H9 (cell line): ENCODE data around the gene GALNT2. TPM values are rescaled to one million over a fixed set of nuclear protein-coding genes. Genes with fewer than 3 reads are reported as not detected.

Experiments
- DNase-seq: peaks from one replicate; pipeline ENCODE4 v3.0.0-alpha.2; 2017
- H2AFZ ChIP-seq: one replicate; pipeline ENCODE4 v1.6.1; 2013; ENCODE audit warnings: mild to moderate bottlenecking, low read length, control low read depth, moderate library complexity
- H2AK5ac ChIP-seq: 2 replicates; pipeline ENCODE4 v1.6.1; 2013; ENCODE audit warnings: low read length, control low read depth, mixed read lengths; ENCODE audit not compliant: insufficient read length
- H2BK120ac ChIP-seq: one replicate; pipeline ENCODE4 v1.6.1; 2013; ENCODE audit warnings: low read depth, mild to moderate bottlenecking, low read length, control low read depth, inconsistent platforms; ENCODE audit not compliant: poor library complexity, severe bottlenecking
- H2BK12ac ChIP-seq: 2 replicates; pipeline ENCODE4 v1.6.1; 2013; ENCODE audit warnings: low read length, control low read depth, mixed read lengths, low read depth; ENCODE audit not compliant: insufficient read length
- H2BK15ac ChIP-seq: 2 replicates; pipeline ENCODE4 v1.6.1; 2013; ENCODE audit warnings: low read depth, low read length, control low read depth
- H2BK20ac ChIP-seq: one replicate; pipeline ENCODE4 v1.6.1; 2013; ENCODE audit warnings: low read depth, mild to moderate bottlenecking, low read length, control low read depth, inconsistent platforms; ENCODE audit not compliant: poor library complexity, severe bottlenecking
- H2BK5ac ChIP-seq: 2 replicates; pipeline ENCODE4 v1.6.1; 2013; ENCODE audit warnings: low read length, control low read depth, mixed read lengths; ENCODE audit not compliant: insufficient read length
- H3K14ac ChIP-seq: 2 replicates; pipeline ENCODE4 v1.6.1; 2013; ENCODE audit warnings: low read length, control low read depth; ENCODE audit not compliant: insufficient read depth
- H3K18ac ChIP-seq: 2 replicates; pipeline ENCODE4 v1.6.1; 2013; ENCODE audit warnings: low read depth, mild to moderate bottlenecking, mixed read lengths, low read length, control low read depth; ENCODE audit not compliant: insufficient read length
- H3K23ac ChIP-seq: 2 replicates; pipeline ENCODE4 v1.6.1; 2013; ENCODE audit warnings: low read length, control low read depth, mixed read lengths, low read depth; ENCODE audit not compliant: insufficient read length
- H3K23me2 ChIP-seq: 2 replicates; pipeline ENCODE4 v1.6.1; 2013; ENCODE audit warnings: low read depth, mild to moderate bottlenecking, mixed read lengths, low read length, control low read depth; ENCODE audit not compliant: insufficient read length, poor library complexity, severe bottlenecking
- H3K27ac ChIP-seq: 2 replicates; pipeline ENCODE4 v1.5.1; 2013; ENCODE audit warnings: low read length, control low read depth, mixed read lengths, low read depth; ENCODE audit not compliant: insufficient read length
- H3K27me3 ChIP-seq: 2 replicates; pipeline ENCODE4 v1.6.1; 2013; ENCODE audit warnings: low read length, control low read depth, inconsistent platforms; ENCODE audit not compliant: insufficient read depth
- H3K4ac ChIP-seq: 2 replicates; pipeline ENCODE4 v1.6.1; 2013; ENCODE audit warnings: low read depth, mild to moderate bottlenecking, control low read depth, inconsistent platforms, low read length, moderate library complexity
- H3K4me1 ChIP-seq: 2 replicates; pipeline ENCODE4 v1.6.1; 2013; ENCODE audit warnings: low read length, control low read depth, inconsistent platforms; ENCODE audit not compliant: insufficient read depth
- H3K4me2 ChIP-seq: 2 replicates; pipeline ENCODE4 v1.6.1; 2013; ENCODE audit warnings: low read length, control low read depth, mixed read lengths; ENCODE audit not compliant: insufficient read length, insufficient read depth
- H3K56ac ChIP-seq: 2 replicates; pipeline ENCODE4 v1.6.1; 2013; ENCODE audit warnings: low read depth, mild to moderate bottlenecking, mixed read lengths, low read length, control low read depth; ENCODE audit not compliant: insufficient read length
- H3K79me1 ChIP-seq: 2 replicates; pipeline ENCODE4 v1.6.1; 2013; ENCODE audit warnings: low read depth, mild to moderate bottlenecking, moderate library complexity, low read length, control low read depth, inconsistent platforms; ENCODE audit not compliant: insufficient read depth, poor library complexity, severe bottlenecking
- H3K79me2 ChIP-seq: 2 replicates; pipeline ENCODE4 v1.6.1; 2013; ENCODE audit warnings: low read length, control low read depth, inconsistent platforms; ENCODE audit not compliant: insufficient read depth
- H3K9ac ChIP-seq: 2 replicates; pipeline ENCODE4 v1.6.1; 2013; ENCODE audit warnings: low read length, control low read depth, mixed read lengths; ENCODE audit not compliant: insufficient read length; ENCODE audit errors: extremely low read depth
- H3K9me3 ChIP-seq: one replicate; pipeline ENCODE4 v1.6.1; 2013; ENCODE audit warnings: low read depth, low read length, inconsistent platforms; ENCODE audit not compliant: control insufficient read depth
- H3T11ph ChIP-seq: one replicate; pipeline ENCODE4 v1.6.1; 2013; ENCODE audit warnings: mild to moderate bottlenecking, low read length, control low read depth, inconsistent platforms
- H4K20me1 ChIP-seq: one replicate; pipeline ENCODE4 v1.6.1; 2013; ENCODE audit not compliant: control insufficient read depth, insufficient read length, insufficient read depth
- H4K5ac ChIP-seq: 2 replicates; pipeline ENCODE4 v1.6.1; 2013; ENCODE audit warnings: low read depth, mild to moderate bottlenecking, mixed read lengths, low read length, control low read depth; ENCODE audit not compliant: insufficient read length
- H4K8ac ChIP-seq: replicated peaks from 2 replicates; pipeline ENCODE4 v1.6.1; 2013; ENCODE audit warnings: low read length, control low read depth, mixed read lengths, low read depth; ENCODE audit not compliant: insufficient read length
- H4K91ac ChIP-seq: 2 replicates; pipeline ENCODE4 v1.6.1; 2013; ENCODE audit warnings: low read depth, mild to moderate bottlenecking, moderate library complexity, mixed read lengths, low read length, control low read depth; ENCODE audit not compliant: insufficient read length
- H3K27ac Mint-ChIP-seq, 3 experiments: 2 replicates in 2 of 3; 3 replicates in 1 of 3; pipeline ENCODE4 v1.8.0; 2020 to 2021; ENCODE audit warnings: mixed read lengths in 3 of 3, mild to moderate bottlenecking in 1 of 3, moderate library complexity in 1 of 3
- H3K27me3 Mint-ChIP-seq: 2 replicates; pipeline ENCODE4 v1.8.0; 2021; ENCODE audit warnings: low read depth, mild to moderate bottlenecking, moderate library complexity, mixed read lengths
- H3K36me3 Mint-ChIP-seq, 3 experiments: 2 replicates in 2 of 3; 3 replicates in 1 of 3; pipeline ENCODE4 v1.8.0; 2020 to 2021; ENCODE audit warnings: low read depth in 3 of 3, mixed read lengths in 3 of 3; ENCODE audit not compliant: insufficient read depth in 1 of 3
- H3K4me1 Mint-ChIP-seq, 2 experiments: 2 replicates each; pipeline ENCODE4 v1.8.0; 2020; ENCODE audit warnings: mixed read lengths in 2 of 2
- H3K4me3 Mint-ChIP-seq, 2 experiments: 2 replicates in 1 of 2; 3 replicates in 1 of 2; pipeline ENCODE4 v1.8.0; 2020 to 2021; ENCODE audit warnings: mild to moderate bottlenecking in 2 of 2, mixed read lengths in 2 of 2, moderate library complexity in 1 of 2
- H3K9me3 Mint-ChIP-seq, 2 experiments: 2 replicates in 1 of 2; 3 replicates in 1 of 2; pipeline ENCODE4 v1.8.0; 2020; ENCODE audit warnings: mild to moderate bottlenecking in 2 of 2, mixed read lengths in 2 of 2, moderate library complexity in 1 of 2
- whole genome bisulfite sequencing: extraction: QIAGEN DNeasy Blood & Tissue Kit; methylation state at CpG from one replicate; pipeline ENCODE4 v1.1.7; 2013; ENCODE audit warnings: missing lambda C conversion rate, low lambda C conversion rate, mixed read lengths; ENCODE audit not compliant: insufficient read length; ENCODE audit errors: extremely low coverage; 5-methylcytosine and 5-hydroxymethylcytosine counted together
- total RNA-seq: library from RNA; stranded (reverse); gene quantifications from 2 replicates; pipeline ENCODE4 v1.2.1, GENCODE V29; 2021
- TF ChIP-seq, protein P1 (sequence below): fragments of 200-600 bp; sonication (generic); conservative IDR thresholded peaks from 3 replicates; pipeline ENCODE4 v1.8.0; 2021; ENCODE audit warnings: antibody characterized with exemption, mild to moderate bottlenecking

The GALNT2 gene
- total RNA-seq, 1 experiment from 2014 or later = 57.6 TPM

DNA sequence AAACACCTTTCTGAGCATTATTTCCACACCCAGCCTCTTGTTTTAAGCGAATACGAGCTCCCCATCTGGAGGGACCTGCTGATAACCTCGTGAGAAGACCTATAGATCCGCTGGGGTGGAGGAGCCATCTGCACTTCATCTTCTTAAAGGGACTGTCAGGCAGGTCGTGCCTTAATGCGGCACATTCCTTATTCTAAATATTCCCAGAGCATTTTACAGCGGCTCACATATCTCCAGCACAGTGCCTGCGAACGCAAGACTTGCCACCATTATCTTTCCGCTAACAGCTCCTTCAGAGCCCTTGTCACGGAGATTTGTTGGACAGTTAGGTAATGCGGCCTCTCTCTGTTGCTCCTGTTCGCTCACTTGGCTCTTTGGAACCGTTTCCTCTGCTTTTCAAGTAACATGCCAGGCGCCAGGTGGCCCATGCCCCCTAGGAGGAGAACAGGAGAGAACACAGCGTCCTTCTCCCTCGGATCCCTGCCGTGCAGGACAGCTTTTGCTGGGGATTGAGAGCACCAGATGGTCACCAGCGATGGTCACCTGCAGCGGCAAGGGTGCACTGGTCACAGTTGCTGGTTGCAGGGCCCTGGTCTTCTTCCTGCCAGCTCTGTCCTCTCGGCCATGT, 196.6 kb downstream of the GALNT2 start:
- no peak overlapping the region for H3K14ac ChIP-seq
- H3K9me3 ChIP-seq = no peaks in the 10 kb centered on the region
- no peak overlapping the region for H4K8ac ChIP-seq
- H3K27me3 ChIP-seq = no peaks in the 10 kb centered on the region
- no peak overlapping the region for H4K5ac ChIP-seq
- no peak for DNase-seq
- peaks cover 22 to 39% (median 36%) of the 10 kb centered on the region in 3 experiments for H3K36me3 Mint-ChIP-seq
- no peak overlapping the region for H2BK120ac ChIP-seq
- H3K27me3 Mint-ChIP-seq = no peaks in the 10 kb centered on the region; the same call in 1 of the 2 replicates
- H3K56ac ChIP-seq = no peak overlapping the region
- no peak overlapping the region for H3K23ac ChIP-seq
- H3K18ac ChIP-seq = no peak overlapping the region
- H3K4me1 ChIP-seq = no peaks in the 10 kb centered on the region
- no peak overlapping the region for H2BK20ac ChIP-seq
- H3K23me2 ChIP-seq = no peaks in the 10 kb centered on the region
- no peak overlapping the region for H4K91ac ChIP-seq
- no peak overlapping the region for H3K4me2 ChIP-seq
- no peaks in the 10 kb centered on the region for H4K20me1 ChIP-seq
- no peak overlapping the region for H2BK12ac ChIP-seq
- H3K27ac ChIP-seq = no peak overlapping the region
- H2BK15ac ChIP-seq = no peak overlapping the region
- no peak overlapping the region for H3K4me3 Mint-ChIP-seq
- H3K4me1 Mint-ChIP-seq = peaks cover under 1% of the 10 kb centered on the region in 2 experiments; a peak in 2 of 4 replicates
- TF ChIP-seq, protein P1, sequence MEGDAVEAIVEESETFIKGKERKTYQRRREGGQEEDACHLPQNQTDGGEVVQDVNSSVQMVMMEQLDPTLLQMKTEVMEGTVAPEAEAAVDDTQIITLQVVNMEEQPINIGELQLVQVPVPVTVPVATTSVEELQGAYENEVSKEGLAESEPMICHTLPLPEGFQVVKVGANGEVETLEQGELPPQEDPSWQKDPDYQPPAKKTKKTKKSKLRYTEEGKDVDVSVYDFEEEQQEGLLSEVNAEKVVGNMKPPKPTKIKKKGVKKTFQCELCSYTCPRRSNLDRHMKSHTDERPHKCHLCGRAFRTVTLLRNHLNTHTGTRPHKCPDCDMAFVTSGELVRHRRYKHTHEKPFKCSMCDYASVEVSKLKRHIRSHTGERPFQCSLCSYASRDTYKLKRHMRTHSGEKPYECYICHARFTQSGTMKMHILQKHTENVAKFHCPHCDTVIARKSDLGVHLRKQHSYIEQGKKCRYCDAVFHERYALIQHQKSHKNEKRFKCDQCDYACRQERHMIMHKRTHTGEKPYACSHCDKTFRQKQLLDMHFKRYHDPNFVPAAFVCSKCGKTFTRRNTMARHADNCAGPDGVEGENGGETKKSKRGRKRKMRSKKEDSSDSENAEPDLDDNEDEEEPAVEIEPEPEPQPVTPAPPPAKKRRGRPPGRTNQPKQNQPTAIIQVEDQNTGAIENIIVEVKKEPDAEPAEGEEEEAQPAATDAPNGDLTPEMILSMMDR = no peak
- H3K27ac Mint-ChIP-seq = peak overlapping the region; percentile 23 to 66 (median 45); a peak in 3 of 7 replicates
- no peaks in the 10 kb centered on the region for H3K79me1 ChIP-seq
- no peak overlapping the region for H3T11ph ChIP-seq
- no peaks in the 10 kb centered on the region for H3K79me2 ChIP-seq
- H3K9me3 Mint-ChIP-seq = peaks cover 2 to 5% of the 10 kb centered on the region in 2 experiments; a peak in 2 of 5 replicates
- H2AFZ ChIP-seq = no peak overlapping the region
- WGBS = no CpG with 5 or more reads among the region's 21 CpGs
- H3K9ac ChIP-seq = no peak overlapping the region
- no peak overlapping the region for H2BK5ac ChIP-seq
- H2AK5ac ChIP-seq = no peak overlapping the region
- no peak overlapping the region for H3K4ac ChIP-seq
